Thoracic aorta (tissue), 2 donors: ENCODE measurements around the gene CUL4A. TPM values are rescaled to one million over a fixed set of nuclear protein-coding genes. Genes with fewer than 3 reads are reported as not detected.

Source experiments
- ATAC-seq: fragments of 150-250 bp; one replicate; pipeline ENCODE4 v1.8.0; 2017; ENCODE audit warnings: low read depth; ENCODE audit not compliant: insufficient number of reproducible peaks, low FRiP score
- DNase-seq: peaks from one replicate; pipeline ENCODE4 v3.0.0-alpha.2; 2020; ENCODE audit warnings: low spot score
- H3K27ac ChIP-seq, 2 donors: fragments of 200-600 bp; sonication (generic); 1 replicate in 1 of 2; 2 replicates in 1 of 2; pipeline ENCODE4 v1.5.1; 2016; ENCODE audit warnings: mild to moderate bottlenecking in 2 of 2, moderate library complexity in 2 of 2
- H3K27me3 ChIP-seq: fragments of 200-600 bp; sonication (generic); replicated peaks from 2 replicates; pipeline ENCODE4 v1.6.0; 2016; ENCODE audit warnings: mild to moderate bottlenecking; ENCODE audit not compliant: insufficient read depth
- H3K36me3 ChIP-seq: fragments of 200-600 bp; sonication (generic); one replicate; pipeline ENCODE4 v1.5.1; 2016
- H3K4me1 ChIP-seq, 2 donors: fragments of 200-600 bp; sonication (generic); 1 replicate in 1 of 2; 2 replicates in 1 of 2; pipeline versions ENCODE4 v1.5.1 to v1.6.0; 2016; ENCODE audit warnings: low read depth in 2 of 2, mild to moderate bottlenecking in 1 of 2; ENCODE audit not compliant: control insufficient read depth in 1 of 2
- H3K4me3 ChIP-seq: fragments of 200-600 bp; sonication (generic); 2 replicates; pipeline ENCODE4 v1.5.1; 2016; ENCODE audit warnings: mild to moderate bottlenecking
- H3K9me3 ChIP-seq: fragments of 200-600 bp; sonication (generic); 2 replicates; pipeline ENCODE4 v1.5.1; 2016
- CTCF ChIP-seq: fragments of 200-600 bp; sonication (generic); IDR thresholded peaks from one replicate; pipeline ENCODE4 v1.5.1; 2019; ENCODE audit warnings: antibody characterized with exemption
- total RNA-seq, 2 donors: library from RNA; depleted of rRNA; stranded (reverse); fragments of >200 nt; gene quantifications; one replicate each; pipeline versions ENCODE4 v1.1.0 to v1.2.3, GENCODE V29; 2016

Gene CUL4A
- total RNA-seq, 2 donors from 2014 or later = 112 to 156 TPM

GRCh38 chr13:113274721-113275120 lies 65.3 kb downstream of the CUL4A start:
- DNase-seq = no peak
- ATAC-seq = no peak
- no peaks in the 10 kb centered on the region for H3K27me3 ChIP-seq
- peaks cover 0 to 7% of the 10 kb centered on the region in 2 donors for H3K4me1 ChIP-seq
- no peaks in the 10 kb centered on the region for H3K36me3 ChIP-seq
- H3K4me3 ChIP-seq = no peak overlapping the region
- no peaks in the 10 kb centered on the region for H3K9me3 ChIP-seq
- no peak overlapping the region for H3K27ac ChIP-seq
- TF ChIP-seq CTCF = no peak

- no peak for DNase-seq
- no peak overlapping the region for H3K27ac ChIP-seq
- H3K4me1 ChIP-seq = peaks cover 0 to 7% of the 10 kb centered on the region in 2 donors
- ATAC-seq = no peak
- no peaks in the 10 kb centered on the region for H3K36me3 ChIP-seq
- peak; percentile 57 for TF ChIP-seq CTCF
- no peak overlapping the region for H3K4me3 ChIP-seq
- no peaks in the 10 kb centered on the region for H3K9me3 ChIP-seq
- H3K27me3 ChIP-seq = no peaks in the 10 kb centered on the region
Observed at GRCh38 chr13:113275387-113275786, 66.0 kb downstream of the CUL4A start.

- Histone ChIP-seq H3K9me3 (no peaks in the 10 kb centered on the region), H3K4me1 (peaks cover 0 to 5% of the 10 kb centered on the region in 2 donors), H3K4me3 (no peak overlapping the region), H3K27me3 (no peaks in the 10 kb centered on the region), H3K36me3 (no peaks in the 10 kb centered on the region), H3K27ac (no peak overlapping the region)
- no peak for DNase-seq
- TF ChIP-seq CTCF = no peak
- no peak for ATAC-seq
Observed at GRCh38 chr13:113280126-113280525, 70.7 kb downstream of the CUL4A start.

GRCh38 chr13:113283904-113284303 lies 74.5 kb downstream of the CUL4A start:
- no peak overlapping the region for H3K4me3 ChIP-seq
- H3K4me1 ChIP-seq = no peaks in the 10 kb centered on the region
- H3K27ac ChIP-seq = no peak overlapping the region
- DNase-seq (no peak), ATAC-seq (no peak)
- H3K9me3 ChIP-seq = no peaks in the 10 kb centered on the region
- no peaks in the 10 kb centered on the region for H3K27me3 ChIP-seq
- TF ChIP-seq CTCF = no peak
- no peaks in the 10 kb centered on the region for H3K36me3 ChIP-seq

GRCh38 chr13:113288880-113289279 lies 79.5 kb downstream of the CUL4A start:
- Histone ChIP-seq H3K36me3 (no peaks in the 10 kb centered on the region), H3K27me3 (no peaks in the 10 kb centered on the region)

More at GRCh38 chr13:113288880-113289279, 79.5 kb downstream of the CUL4A start:
- ATAC-seq (no peak), DNase-seq (no peak)
- H3K4me3 ChIP-seq = no peak overlapping the region
- no peak for TF ChIP-seq CTCF
- H3K27ac ChIP-seq = no peak overlapping the region
- no peaks in the 10 kb centered on the region for H3K9me3 ChIP-seq
- peaks cover 0 to 5% of the 10 kb centered on the region in 2 donors for H3K4me1 ChIP-seq
